Body of pancreas (tissue), 4 donors: ENCODE measurements around the gene ANTKMT. TPM values are rescaled to one million over a fixed set of nuclear protein-coding genes. Genes with fewer than 3 reads are reported as not detected.

Experiments
- ATAC-seq: fragments of 150-250 bp; one replicate; pipeline ENCODE4 v1.9.1; 2016
- DNase-seq, 4 donors: peaks; one replicate each; pipeline ENCODE4 v3.0.0-alpha.2; 2019
- H3K27ac ChIP-seq, 4 donors: fragments of 200-600 bp; sonication (generic); 1 replicate in 3 of 4; 2 replicates in 1 of 4; pipeline versions ENCODE4 v1.5.1 to v1.6.1; 2016 to 2019; ENCODE audit warnings: mild to moderate bottlenecking in 1 of 4, mixed read lengths in 1 of 4, moderate library complexity in 1 of 4
- H3K27me3 ChIP-seq, 2 donors: fragments of 200-600 bp; sonication (generic); one replicate each; pipeline ENCODE4 v1.6.0; 2016; ENCODE audit warnings: mild to moderate bottlenecking in 1 of 2
- H3K36me3 ChIP-seq, 2 donors: fragments of 200-600 bp; sonication (generic); replicated peaks in 1 of 2; 2 replicates each; pipeline ENCODE4 v1.5.1; 2016; ENCODE audit warnings: low read depth in 2 of 2; ENCODE audit not compliant: insufficient read depth in 1 of 2
- H3K4me1 ChIP-seq: fragments of 200-600 bp; sonication (generic); one replicate; pipeline ENCODE4 v1.6.0; 2016
- H3K4me3 ChIP-seq, 2 donors: fragments of 200-600 bp; sonication (generic); 1 replicate in 1 of 2; 2 replicates in 1 of 2; pipeline ENCODE4 v1.5.1; 2016 to 2019
- H3K9me3 ChIP-seq, 3 donors: fragments of 200-600 bp; sonication (generic); 1 replicate in 2 of 3; 2 replicates in 1 of 3; pipeline ENCODE4 v1.5.1; 2016
- CTCF ChIP-seq, 7 experiments: fragments of 450-650 bp in 4 of 7; fragments of 200-600 bp in 3 of 7; sonication (generic) in 3 of 7; IDR thresholded peaks; one replicate each; pipeline ENCODE4 v1.5.1; 2016 to 2019; ENCODE audit warnings: antibody characterized with exemption in 7 of 7
- POLR2A ChIP-seq, 3 donors: fragments of 450-650 bp; IDR thresholded peaks; one replicate each; pipeline ENCODE4 v1.6.1; 2016; ENCODE audit warnings: antibody characterized with exemption in 3 of 3, mild to moderate bottlenecking in 2 of 3
- WGBS, 2 donors: methylation state at CpG; one replicate each; pipeline ENCODE4 v1.1.5; 2017; 5-methylcytosine and 5-hydroxymethylcytosine counted together
- intact Hi-C: fragments of 100-400 bp; cut with DNase I; formaldehyde crosslinking; loops from one replicate; pipeline ENCODE4 v1.15.1; 2023
- total RNA-seq, 2 donors: library from RNA; depleted of rRNA; stranded (reverse); fragments of >200 nt; gene quantifications; one replicate each; pipeline ENCODE4 v1.1.0, GENCODE V29; 2016

The ANTKMT gene
- total RNA-seq, 2 donors from 2014 or later, result 71.6 to 189 TPM

- H3K4me3 ChIP-seq, result no peak within 1 kb of the TSS
- WGBS, 2 donors, result 0 to 1% methylated on average over 5 to 65 of the region's 88 CpGs
- no peaks in the 10 kb centered on the region for H3K9me3 ChIP-seq
- intact Hi-C loops, result no loop called here
- no peaks in the 10 kb centered on the region for H3K36me3 ChIP-seq
- no peak within 1 kb of the TSS for H3K27ac ChIP-seq
- ATAC-seq, result peak; percentile 32
- TF ChIP-seq CTCF (IDR thresholded peaks at IDR 0.05) (no peak), POLR2A (IDR thresholded peaks at IDR 0.05) (no peak)
- H3K27me3 ChIP-seq, result peaks cover 0 to 7% of the 10 kb centered on the region in 2 donors
- peak in 3 of 4 donors; percentile 42 to 58 (median 54) for DNase-seq
- peaks cover 38% of the 10 kb centered on the region for H3K4me1 ChIP-seq
These were observed 5.7 kb downstream of the ANTKMT start, which contains the start of the genes CCDC78 and HAGHL for GRCh38 chr16:726438-727290. TSS of gene CCDC78 (minus strand) at chr16:726443. CDS start at chr16:726367, 76 bp downstream. TSS of gene HAGHL (plus strand) at chr16:727106. CDS start at chr16:727510, 404 bp downstream.

GRCh38 chr16:727291-727977 is 6.5 kb downstream of the ANTKMT start:
- WGBS, 2 donors, result 0 to 2% methylated on average over 4 to 59 of the region's 61 CpGs
- H3K27me3 ChIP-seq, result peaks cover 0 to 7% of the 10 kb centered on the region in 2 donors
- ATAC-seq (no peak), DNase-seq (no peak)
- intact Hi-C loops, result no loop called here
- no peak overlapping the region for H3K4me3 ChIP-seq
- peaks cover 31% of the 10 kb centered on the region for H3K4me1 ChIP-seq
- TF ChIP-seq POLR2A (IDR thresholded peaks at IDR 0.05) (peak in 1 of 3 donors; percentile 7), CTCF (IDR thresholded peaks at IDR 0.05) (no peak)
- H3K36me3 ChIP-seq, result peaks cover 0 to 3% of the 10 kb centered on the region in 2 donors
- no peaks in the 10 kb centered on the region for H3K9me3 ChIP-seq
- no peak overlapping the region for H3K27ac ChIP-seq

GRCh38 chr16:728131-728889 is 7.4 kb downstream of the ANTKMT start:
- DNase-seq (peak in 3 of 4 donors; percentile 53 to 66 (median 57)), ATAC-seq (peak; percentile 33)
- H3K27me3 ChIP-seq, result peaks cover 0 to 7% of the 10 kb centered on the region in 2 donors
- peaks cover 31% of the 10 kb centered on the region for H3K4me1 ChIP-seq
- H3K27ac ChIP-seq, result no peak overlapping the region
- H3K36me3 ChIP-seq, result peaks cover 0 to 5% of the 10 kb centered on the region in 2 donors
- no peak overlapping the region for H3K4me3 ChIP-seq
- WGBS, 2 donors, result 2 to 3% methylated on average over 13 to 50 of the region's 80 CpGs
- intact Hi-C loops, result no loop called here
- TF ChIP-seq POLR2A (IDR thresholded peaks at IDR 0.05), result no peak
- TF ChIP-seq CTCF (IDR thresholded peaks at IDR 0.05), result no peak
- H3K9me3 ChIP-seq, result no peaks in the 10 kb centered on the region

- Histone ChIP-seq H3K4me1 (peaks cover 31% of the 10 kb centered on the region), H3K4me3 (no peak overlapping the region), H3K27ac (no peak overlapping the region), H3K9me3 (no peaks in the 10 kb centered on the region), H3K36me3 (peaks cover 4 to 8% of the 10 kb centered on the region in 2 donors), H3K27me3 (peaks cover 0 to 7% of the 10 kb centered on the region in 2 donors)
- 52 to 64% methylated on average over 31 to 49 of the region's 55 CpGs for WGBS, 2 donors
- TF ChIP-seq POLR2A (IDR thresholded peaks at IDR 0.05) (no peak), CTCF (IDR thresholded peaks at IDR 0.05) (no peak)
- no peak for DNase-seq
- ATAC-seq, result no peak
- intact Hi-C loops, result no loop called here
These were observed 8.2 kb downstream of the ANTKMT start for GRCh38 chr16:728890-729744.
